Motor neuron (in vitro differentiated cells): ENCODE results near the gene CCDC190. TPM values are rescaled to one million over a fixed set of nuclear protein-coding genes. Genes with fewer than 3 reads are reported as not detected.
A peak's percentile ranks its signal among the peaks of the same experiment; 100 is the strongest.

Experiments
- ATAC-seq, 8 experiments: fragments of 200-7000 bp; cut with Tn5 transposase; replicated peaks in 6 of 8; 2 replicates each; pipeline ENCODE4 v1.8.0; 2021; ENCODE audit warnings: mild to moderate bottlenecking in 8 of 8, moderate library complexity in 8 of 8
- H3K27ac ChIP-seq, 2 donors: fragments of 250-450 bp; sonication (Bioruptor Pico); 2 replicates each; pipeline ENCODE4 v1.9.0; 2021; ENCODE audit warnings: antibody characterized with exemption in 2 of 2, mild to moderate bottlenecking in 2 of 2, moderate library complexity in 1 of 2
- H3K4me1 ChIP-seq, 2 donors: fragments of 250-450 bp; sonication (Bioruptor Pico); replicated peaks in 1 of 2; 2 replicates each; pipeline ENCODE4 v1.6.1; 2021; ENCODE audit warnings: antibody characterized with exemption in 2 of 2, mild to moderate bottlenecking in 2 of 2, moderate library complexity in 1 of 2
- H3K4me3 ChIP-seq, 5 donors: fragments of 250-450 bp; sonication (Bioruptor Pico); 2 replicates each; pipeline ENCODE4 v1.9.0; 2021; ENCODE audit warnings: antibody characterized with exemption in 5 of 5, mild to moderate bottlenecking in 5 of 5, moderate library complexity in 4 of 5
- WGBS, 10 experiments: fragments of 450-650 bp; shearing (Covaris generic); methylation state at CpG; one replicate each; pipeline ENCODE4 v1.0.0; 2022; 5-methylcytosine and 5-hydroxymethylcytosine counted together
- in situ Hi-C, 9 experiments: fragments of 400-800 bp; cut with MboI; loops; one replicate each; pipeline ENCODE4 v1.15.0; 2021; ENCODE audit warnings: low sequenced_read_pairs in 9 of 9, low pct_unique_long_range_greater_than_20kb in 2 of 9; ENCODE audit not compliant: unreplicated experiment in 9 of 9
- total RNA-seq, 8 experiments: library from RNA; unstranded; fragments of 300-600 nt; gene quantifications; 2 replicates each; pipeline versions ENCODE4 v1.2.3 to v1.2.4, GENCODE V29; 2022

Gene CCDC190
- total RNA-seq: 1 to 10 TPM in 1 of 8 experiments, under 1 TPM in 5, not detected in 2; 0.15 to 3.8 (median 0.43) TPM

DNA sequence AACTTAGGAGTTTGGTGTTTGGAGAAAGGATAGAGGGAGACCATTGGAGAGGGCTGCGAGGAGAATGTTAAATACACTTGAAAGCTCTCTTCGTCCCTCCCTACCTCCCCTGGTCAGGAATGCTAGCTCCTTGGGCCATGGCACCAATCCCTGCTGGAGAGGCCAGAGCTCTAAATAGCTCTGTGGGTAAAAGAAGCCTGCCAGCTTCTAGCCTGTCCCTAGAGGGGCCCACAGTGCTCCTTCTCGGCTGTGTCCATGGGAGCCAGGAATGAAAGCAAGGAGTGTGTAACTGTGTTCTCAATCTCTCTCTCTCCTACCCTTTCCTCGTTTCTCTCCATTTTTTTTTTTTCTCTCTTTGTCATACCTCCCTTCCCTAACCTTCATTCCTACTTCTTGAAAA, at the start of gene CCDC190:
CCDC190 (minus strand) TSS at position 75 of the 400 bp plus-strand sequence. CDS start 1,529 bp downstream, outside the sequence.
- ATAC-seq: peak in 3 of 8 experiments; percentile 78 to 96 (median 81)
- in situ Hi-C loops: loop anchor here in 8 of 9 experiments (25.0 kb wide), 3 partner anchors 201 to 451 kb away; partner anchors contain the start of genes NUF2 (in 6 of the 8) and RGS4 (in 3 of the 8)

GRCh38 chr1:162910161-162910560, 49.2 kb upstream of the CCDC190 start:
- Histone ChIP-seq H3K4me1 (peaks cover 7 to 21% of the 10 kb centered on the region in 2 donors), H3K4me3 (no peak overlapping the region), H3K27ac (no peak overlapping the region)
- WGBS, 10 experiments: 88 to 100% (median 100%) methylated on average over 1 to 2 of the region's 2 CpGs; no CpG with 5 or more reads in 3 of the 10 experiments
- in situ Hi-C loops: no loop called here
- no peak for ATAC-seq

More for the DNA sequence above, at the start of gene CCDC190:
- no peaks in the 10 kb centered on the region for H3K4me1 ChIP-seq
- no peak within 1 kb of the TSS for H3K27ac ChIP-seq
- 62 to 96% (median 76%) methylated on average over 1 to 4 of the region's 4 CpGs; no CpG with 5 or more reads in 1 of the 10 experiments for WGBS, 10 experiments
- no peak within 1 kb of the TSS for H3K4me3 ChIP-seq

GRCh38 chr1:162908780-162909179, 47.8 kb upstream of the CCDC190 start:
- Histone ChIP-seq H3K4me1 (peaks cover 8 to 29% of the 10 kb centered on the region in 2 donors), H3K4me3 (no peak overlapping the region), H3K27ac (no peak overlapping the region)
- in situ Hi-C loops: no loop called here
- WGBS, 10 experiments: 0 to 100% (median 58%) methylated on average over 1 to 2 of the region's 2 CpGs; no CpG with 5 or more reads in 1 of the 10 experiments
- peak; percentile 36 to 80 (median 56) for ATAC-seq

- H3K27ac ChIP-seq: no peak overlapping the region
- ATAC-seq: peak in 1 of 8 experiments; percentile 6
- H3K4me1 ChIP-seq: peaks cover 8 to 29% of the 10 kb centered on the region in 2 donors
- WGBS, 10 experiments: 17 to 100% (median 62%) methylated on average over 1 to 2 of the region's 2 CpGs; no CpG with 5 or more reads in 1 of the 10 experiments
- H3K4me3 ChIP-seq: no peak overlapping the region
- in situ Hi-C loops: no loop called here
These were observed 47.3 kb upstream of the CCDC190 start for GRCh38 chr1:162908236-162908635.

GRCh38 chr1:162906485-162906884, 45.5 kb upstream of the CCDC190 start:
- Histone ChIP-seq H3K4me3 (no peak overlapping the region), H3K4me1 (peaks cover 8 to 29% of the 10 kb centered on the region in 2 donors), H3K27ac (no peak overlapping the region)
- no peak for ATAC-seq
- in situ Hi-C loops: no loop called here
- WGBS, 10 experiments: 67 to 100% (median 82%) methylated on average over 1 to 2 of the region's 2 CpGs; no CpG with 5 or more reads in 2 of the 10 experiments

- H3K4me1 ChIP-seq: peaks cover 8 to 29% of the 10 kb centered on the region in 2 donors
- in situ Hi-C loops: no loop called here
- WGBS, 10 experiments: 20 to 71% (median 42%) methylated on average over 1 of the region's 1 CpG; no CpG with 5 or more reads in 4 of the 10 experiments
- peak in 7 of 8 experiments; percentile 40 to 81 (median 68) for ATAC-seq
- H3K4me3 ChIP-seq: no peak overlapping the region
- H3K27ac ChIP-seq: peak overlapping the region in 1 of 2 donors; percentile 27
These were observed 44.5 kb upstream of the CCDC190 start for GRCh38 chr1:162905174-162906158.

- Histone ChIP-seq H3K4me1 (peaks cover 8 to 29% of the 10 kb centered on the region in 2 donors), H3K4me3 (no peak overlapping the region), H3K27ac (peak overlapping the region in 1 of 2 donors; percentile 27)
- peak in 2 of 8 experiments; percentile 16 to 18 for ATAC-seq
- in situ Hi-C loops: no loop called here
- 34 to 100% (median 90%) methylated on average over 1 to 4 of the region's 4 CpGs; no CpG with 5 or more reads in 3 of the 10 experiments for WGBS, 10 experiments
These were observed 43.6 kb upstream of the CCDC190 start for GRCh38 chr1:162904579-162904978.

- no peak for ATAC-seq
- in situ Hi-C loops: no loop called here
- H3K4me1 ChIP-seq: peaks cover 8 to 29% of the 10 kb centered on the region in 2 donors
- WGBS, 10 experiments: 88 to 100% (median 97%) methylated on average over 1 to 3 of the region's 3 CpGs; no CpG with 5 or more reads in 4 of the 10 experiments
- no peak overlapping the region for H3K27ac ChIP-seq
- H3K4me3 ChIP-seq: no peak overlapping the region
These were observed 43.0 kb upstream of the CCDC190 start for GRCh38 chr1:162904023-162904422.

- Histone ChIP-seq H3K4me3 (no peak overlapping the region), H3K27ac (no peak overlapping the region), H3K4me1 (peaks cover 8 to 24% of the 10 kb centered on the region in 2 donors)
- 51 to 100% (median 90%) methylated on average over 1 to 4 of the region's 4 CpGs for WGBS, 10 experiments
- no peak for ATAC-seq
- in situ Hi-C loops: no loop called here
These were observed 42.3 kb upstream of the CCDC190 start for GRCh38 chr1:162903246-162903645.

DNA sequence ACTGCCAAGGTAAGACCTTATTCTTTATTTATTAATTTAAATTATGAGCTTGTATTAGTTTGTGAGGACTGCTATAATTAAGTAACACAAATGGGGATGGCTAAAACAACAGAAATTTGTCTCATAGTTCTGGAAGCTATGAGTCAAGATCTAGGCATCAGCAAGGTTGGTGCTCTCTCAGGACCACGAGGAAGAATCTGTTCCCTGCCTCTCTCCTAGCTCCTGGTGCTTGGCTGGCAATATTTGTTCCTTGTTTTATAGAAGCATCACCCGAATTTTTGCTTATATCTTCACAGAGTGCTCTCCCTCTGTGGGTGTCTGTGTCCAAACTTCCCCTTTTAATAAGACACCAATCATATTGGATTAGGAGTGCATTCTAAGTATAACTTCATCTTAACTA, 41.4 kb upstream of the CCDC190 start:
- no peak overlapping the region for H3K4me3 ChIP-seq
- in situ Hi-C loops: no loop called here
- H3K27ac ChIP-seq: no peak overlapping the region
- WGBS, 10 experiments: 0 to 80% (median 50%) methylated on average over 1 to 2 of the region's 2 CpGs; no CpG with 5 or more reads in 2 of the 10 experiments
- ATAC-seq: no peak
- H3K4me1 ChIP-seq: peaks cover 8 to 23% of the 10 kb centered on the region in 2 donors

DNA sequence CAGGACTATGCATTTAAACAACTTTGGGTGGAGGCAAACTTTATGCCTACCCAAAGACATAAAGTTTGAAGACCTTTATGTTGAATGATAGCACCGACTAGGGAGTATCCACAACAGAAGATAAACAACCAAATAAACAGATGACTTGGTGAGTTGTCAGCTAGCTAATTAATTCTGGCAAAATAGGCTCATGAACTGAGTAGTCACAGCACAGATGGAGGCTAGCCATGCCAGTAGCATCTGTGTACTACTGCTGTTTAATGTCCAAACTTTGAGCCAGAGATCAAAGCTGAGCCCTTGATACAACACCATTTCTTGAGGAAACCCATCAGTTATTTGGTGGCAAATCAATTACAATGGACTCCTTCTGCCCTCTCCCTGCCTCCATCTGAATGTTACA, 40.3 kb upstream of the CCDC190 start:
- in situ Hi-C loops: no loop called here
- peak in 3 of 8 experiments; percentile 39 to 79 (median 49) for ATAC-seq
- peaks cover 8 to 17% of the 10 kb centered on the region in 2 donors for H3K4me1 ChIP-seq
- WGBS, 10 experiments: 0 to 100% (median 33%) methylated on average over 1 of the region's 1 CpG; no CpG with 5 or more reads in 2 of the 10 experiments
- H3K27ac ChIP-seq: no peak overlapping the region
- no peak overlapping the region for H3K4me3 ChIP-seq

DNA sequence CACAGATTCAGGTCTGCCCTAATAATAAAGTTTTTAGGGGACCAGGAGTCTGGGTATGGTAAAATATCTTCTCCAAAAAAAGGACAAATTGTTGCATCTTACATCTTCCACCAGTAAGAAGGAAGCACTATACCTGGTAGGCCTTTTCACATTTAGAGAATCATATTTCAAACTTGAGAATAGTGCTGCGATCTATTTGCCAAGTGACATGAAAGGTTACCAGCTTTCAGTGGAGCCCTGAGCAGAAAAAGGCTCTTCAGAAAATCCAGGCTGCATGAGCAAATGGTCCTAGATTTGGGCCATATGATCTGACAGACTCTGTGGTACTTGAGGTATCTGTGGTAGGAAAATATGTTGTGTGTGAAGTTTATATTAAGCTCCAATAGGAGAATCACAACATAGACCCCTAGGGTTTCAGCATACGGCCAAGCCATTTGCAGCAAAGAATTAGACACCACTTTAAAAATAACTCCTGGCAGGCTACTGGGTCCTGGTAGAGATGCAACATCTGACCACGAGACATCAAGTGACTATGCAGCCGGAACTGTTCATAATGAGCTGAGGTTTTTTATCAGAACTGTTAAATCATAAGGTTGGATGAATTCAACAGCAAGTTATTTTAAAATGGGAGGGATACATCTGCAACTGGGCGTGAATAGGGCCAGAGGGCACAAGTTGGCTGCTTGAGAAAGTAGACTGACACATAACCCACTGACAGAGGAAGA, 38.6 kb upstream of the CCDC190 start:
- WGBS, 10 experiments: 0 to 82% (median 69%) methylated on average over 1 to 5 of the region's 5 CpGs
- ATAC-seq: peak in 3 of 8 experiments; percentile 58 to 94 (median 90)
- Histone ChIP-seq H3K4me3 (no peak overlapping the region), H3K27ac (no peak overlapping the region), H3K4me1 (peaks cover 0 to 2% of the 10 kb centered on the region in 2 donors)
- in situ Hi-C loops: loop anchor here in 1 of 9 experiments (25.0 kb wide), 1 partner anchor 413 kb away; the partner anchor contains the start of gene NUF2
